ENCODE measurements around the gene PRKCE. TPM values are rescaled to one million over a fixed set of nuclear protein-coding genes. Genes with fewer than 3 reads are reported as not detected.

PRKCE gene
- total and polyA plus RNA-seq, 2 experiments from 2014 or later: 0.94 to 1.2 TPM

GRCh38 chr2:45685260-45685659 is 33.8 kb downstream of the PRKCE start:
- Mint-ChIP-seq H3K27ac (no peak overlapping the region), H3K9me3 (no peaks in the 10 kb centered on the region), H3K27me3 (ENCODE audit: insufficient read depth, low read depth, poor library complexity) (peaks cover 2% of the 10 kb centered on the region), H3K36me3 (ENCODE audit: low read depth) (no peaks in the 10 kb centered on the region), H3K4me3 (no peak overlapping the region), H3K4me1 (peaks cover 5% of the 10 kb centered on the region; the same call in 2 of the 3 replicates)
- Histone ChIP-seq H3F3A (replicated peaks; ENCODE audit: low read depth) (no peaks in the 10 kb centered on the region), H4K20me1 (replicated peaks; ENCODE audit: insufficient read depth) (no peaks in the 10 kb centered on the region), H3K4me3 (no peak overlapping the region), H3K4me1 (ENCODE audit: insufficient read depth) (no peaks in the 10 kb centered on the region), H3K27ac (ENCODE audit: low read depth) (no peak overlapping the region), H3K27me3 (ENCODE audit: insufficient read depth) (no peaks in the 10 kb centered on the region), H3K4me2 (no peak overlapping the region), H2AFZ (no peak overlapping the region), H3K9me2 (ENCODE audit: insufficient read depth) (no peaks in the 10 kb centered on the region), H3K36me3 (ENCODE audit: insufficient read depth) (no peaks in the 10 kb centered on the region), H3K79me2 (replicated peaks; ENCODE audit: insufficient read depth) (no peaks in the 10 kb centered on the region)
- ATAC-seq (no peak), DNase-seq (ENCODE audit: low spot score) (no peak)
- TF ChIP-seq, protein P1, sequence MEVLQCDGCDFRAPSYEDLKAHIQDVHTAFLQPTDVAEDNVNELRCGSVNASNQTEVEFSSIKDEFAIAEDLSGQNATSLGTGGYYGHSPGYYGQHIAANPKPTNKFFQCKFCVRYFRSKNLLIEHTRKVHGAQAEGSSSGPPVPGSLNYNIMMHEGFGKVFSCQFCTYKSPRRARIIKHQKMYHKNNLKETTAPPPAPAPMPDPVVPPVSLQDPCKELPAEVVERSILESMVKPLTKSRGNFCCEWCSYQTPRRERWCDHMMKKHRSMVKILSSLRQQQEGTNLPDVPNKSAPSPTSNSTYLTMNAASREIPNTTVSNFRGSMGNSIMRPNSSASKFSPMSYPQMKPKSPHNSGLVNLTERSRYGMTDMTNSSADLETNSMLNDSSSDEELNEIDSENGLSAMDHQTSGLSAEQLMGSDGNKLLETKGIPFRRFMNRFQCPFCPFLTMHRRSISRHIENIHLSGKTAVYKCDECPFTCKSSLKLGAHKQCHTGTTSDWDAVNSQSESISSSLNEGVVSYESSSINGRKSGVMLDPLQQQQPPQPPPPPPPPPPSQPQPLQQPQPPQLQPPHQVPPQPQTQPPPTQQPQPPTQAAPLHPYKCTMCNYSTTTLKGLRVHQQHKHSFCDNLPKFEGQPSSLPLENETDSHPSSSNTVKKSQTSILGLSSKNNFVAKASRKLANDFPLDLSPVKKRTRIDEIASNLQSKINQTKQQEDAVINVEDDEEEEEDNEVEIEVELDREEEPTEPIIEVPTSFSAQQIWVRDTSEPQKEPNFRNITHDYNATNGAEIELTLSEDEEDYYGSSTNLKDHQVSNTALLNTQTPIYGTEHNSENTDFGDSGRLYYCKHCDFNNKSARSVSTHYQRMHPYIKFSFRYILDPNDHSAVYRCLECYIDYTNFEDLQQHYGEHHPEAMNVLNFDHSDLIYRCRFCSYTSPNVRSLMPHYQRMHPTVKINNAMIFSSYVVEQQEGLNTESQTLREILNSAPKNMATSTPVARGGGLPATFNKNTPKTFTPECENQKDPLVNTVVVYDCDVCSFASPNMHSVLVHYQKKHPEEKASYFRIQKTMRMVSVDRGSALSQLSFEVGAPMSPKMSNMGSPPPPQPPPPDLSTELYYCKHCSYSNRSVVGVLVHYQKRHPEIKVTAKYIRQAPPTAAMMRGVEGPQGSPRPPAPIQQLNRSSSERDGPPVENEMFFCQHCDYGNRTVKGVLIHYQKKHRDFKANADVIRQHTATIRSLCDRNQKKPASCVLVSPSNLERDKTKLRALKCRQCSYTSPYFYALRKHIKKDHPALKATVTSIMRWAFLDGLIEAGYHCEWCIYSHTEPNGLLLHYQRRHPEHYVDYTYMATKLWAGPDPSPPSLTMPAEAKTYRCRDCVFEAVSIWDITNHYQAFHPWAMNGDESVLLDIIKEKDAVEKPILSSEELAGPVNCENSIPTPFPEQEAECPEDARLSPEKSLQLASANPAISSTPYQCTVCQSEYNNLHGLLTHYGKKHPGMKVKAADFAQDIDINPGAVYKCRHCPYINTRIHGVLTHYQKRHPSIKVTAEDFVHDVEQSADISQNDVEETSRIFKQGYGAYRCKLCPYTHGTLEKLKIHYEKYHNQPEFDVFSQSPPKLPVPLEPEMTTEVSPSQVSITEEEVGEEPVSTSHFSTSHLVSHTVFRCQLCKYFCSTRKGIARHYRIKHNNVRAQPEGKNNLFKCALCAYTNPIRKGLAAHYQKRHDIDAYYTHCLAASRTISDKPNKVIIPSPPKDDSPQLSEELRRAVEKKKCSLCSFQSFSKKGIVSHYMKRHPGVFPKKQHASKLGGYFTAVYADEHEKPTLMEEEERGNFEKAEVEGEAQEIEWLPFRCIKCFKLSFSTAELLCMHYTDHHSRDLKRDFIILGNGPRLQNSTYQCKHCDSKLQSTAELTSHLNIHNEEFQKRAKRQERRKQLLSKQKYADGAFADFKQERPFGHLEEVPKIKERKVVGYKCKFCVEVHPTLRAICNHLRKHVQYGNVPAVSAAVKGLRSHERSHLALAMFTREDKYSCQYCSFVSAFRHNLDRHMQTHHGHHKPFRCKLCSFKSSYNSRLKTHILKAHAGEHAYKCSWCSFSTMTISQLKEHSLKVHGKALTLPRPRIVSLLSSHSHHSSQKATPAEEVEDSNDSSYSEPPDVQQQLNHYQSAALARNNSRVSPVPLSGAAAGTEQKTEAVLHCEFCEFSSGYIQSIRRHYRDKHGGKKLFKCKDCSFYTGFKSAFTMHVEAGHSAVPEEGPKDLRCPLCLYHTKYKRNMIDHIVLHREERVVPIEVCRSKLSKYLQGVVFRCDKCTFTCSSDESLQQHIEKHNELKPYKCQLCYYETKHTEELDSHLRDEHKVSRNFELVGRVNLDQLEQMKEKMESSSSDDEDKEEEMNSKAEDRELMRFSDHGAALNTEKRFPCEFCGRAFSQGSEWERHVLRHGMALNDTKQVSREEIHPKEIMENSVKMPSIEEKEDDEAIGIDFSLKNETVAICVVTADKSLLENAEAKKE (CRISPR knock-in tag; IDR thresholded peaks at IDR 0.05): no peak
- TF ChIP-seq, protein P2, sequence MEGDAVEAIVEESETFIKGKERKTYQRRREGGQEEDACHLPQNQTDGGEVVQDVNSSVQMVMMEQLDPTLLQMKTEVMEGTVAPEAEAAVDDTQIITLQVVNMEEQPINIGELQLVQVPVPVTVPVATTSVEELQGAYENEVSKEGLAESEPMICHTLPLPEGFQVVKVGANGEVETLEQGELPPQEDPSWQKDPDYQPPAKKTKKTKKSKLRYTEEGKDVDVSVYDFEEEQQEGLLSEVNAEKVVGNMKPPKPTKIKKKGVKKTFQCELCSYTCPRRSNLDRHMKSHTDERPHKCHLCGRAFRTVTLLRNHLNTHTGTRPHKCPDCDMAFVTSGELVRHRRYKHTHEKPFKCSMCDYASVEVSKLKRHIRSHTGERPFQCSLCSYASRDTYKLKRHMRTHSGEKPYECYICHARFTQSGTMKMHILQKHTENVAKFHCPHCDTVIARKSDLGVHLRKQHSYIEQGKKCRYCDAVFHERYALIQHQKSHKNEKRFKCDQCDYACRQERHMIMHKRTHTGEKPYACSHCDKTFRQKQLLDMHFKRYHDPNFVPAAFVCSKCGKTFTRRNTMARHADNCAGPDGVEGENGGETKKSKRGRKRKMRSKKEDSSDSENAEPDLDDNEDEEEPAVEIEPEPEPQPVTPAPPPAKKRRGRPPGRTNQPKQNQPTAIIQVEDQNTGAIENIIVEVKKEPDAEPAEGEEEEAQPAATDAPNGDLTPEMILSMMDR (conservative IDR thresholded peaks at IDR 0.05; ENCODE audit: low read depth in 2 of 2): no peak
- TF ChIP-seq REST (IDR thresholded peaks at IDR 0.05; ENCODE audit: unreplicated experiment) (no peak), EZH2 (IDR thresholded peaks at IDR 0.05; ENCODE audit: low read depth, unreplicated experiment) (no peak), CREB1 (CRISPR knock-in tag; IDR thresholded peaks at IDR 0.05; ENCODE audit: low read depth) (no peak), ZNF114 (CRISPR knock-in tag; IDR thresholded peaks at IDR 0.05) (no peak), NANOG (IDR thresholded peaks at IDR 0.05; ENCODE audit: borderline replicate concordance) (no peak), JUNB (IDR thresholded peaks at IDR 0.05; ENCODE audit: unreplicated experiment) (no peak), ZNF331 (CRISPR knock-in tag; IDR thresholded peaks at IDR 0.05; ENCODE audit: low read depth) (no peak), POLR2AphosphoS5 (IDR thresholded peaks at IDR 0.05; ENCODE audit: low read depth) (no peak)
